Right ventricle myocardium inferior (tissue), 1 donor: Measurements from ENCODE around the gene PPIAL4G. TPM values are rescaled to one million over a fixed set of nuclear protein-coding genes. Genes with fewer than 3 reads are reported as not detected.
"Not testable (repeated sequence)": the region's sequence is repeated elsewhere in the genome, so short reads cannot be mapped to it uniquely, and the experiment has no call there.

ENCODE experiments used
- ATAC-seq: fragments of 200-7000 bp; cut with Tn5 transposase; one replicate; pipeline ENCODE4 v1.9.1; 2020; ENCODE audit warnings: mild to moderate bottlenecking, moderate library complexity
- DNase-seq: peaks from one replicate; pipeline ENCODE4 v3.0.0; 2021; ENCODE audit errors: missing footprints
- intact Hi-C: fragments of 100-400 bp; cut with DNase I; formaldehyde crosslinking; loops from one replicate; pipeline ENCODE4 v1.11.0; 2022
- total RNA-seq: library from RNA; stranded (reverse); fragmentation: NEBNext Ultra II Directional; extraction: Animal tissue kit (Norgen Biotek cat#: 25700); gene quantifications from one replicate; pipeline ENCODE4 v1.2.1, GENCODE V29; 2021
- donor health status: DM: no; HTN: yes; CAD: no; lungs with severe emphysema.

Gene PPIAL4G
- total RNA-seq, 1 donor from 2014 or later, result not detected

DNA sequence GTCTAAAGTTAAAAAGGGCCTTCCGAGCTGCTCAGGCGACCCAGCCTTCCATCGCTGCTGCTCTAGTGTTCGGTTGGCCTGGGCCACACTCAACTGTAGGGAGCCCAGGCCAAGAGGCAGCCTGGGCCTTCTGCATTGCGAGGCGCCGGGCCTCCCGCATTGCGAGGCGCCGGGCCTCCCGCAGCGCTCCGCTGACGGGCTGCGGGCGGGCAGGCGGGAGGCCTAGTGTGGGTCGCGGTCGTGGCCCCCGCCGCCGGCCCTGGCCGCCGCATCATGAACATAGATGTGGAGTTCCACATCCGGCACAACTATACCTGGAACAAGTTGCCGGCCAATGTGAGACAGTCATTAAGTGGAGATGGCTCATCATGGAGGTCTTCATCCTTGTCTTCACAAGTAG, 48.3 kb downstream of the PPIAL4G start:
- intact Hi-C loops, result no loop called here
- DNase-seq (no peak), ATAC-seq (no peak)

GRCh38 chr1:148432916-148433317, 50.2 kb downstream of the PPIAL4G start:
- ATAC-seq, DNase-seq, intact Hi-C loops: not testable (repeated sequence)

Other genes starting within 250 kb of the PPIAL4G start
- 6.3 TPM for gene NBPF14, start 112.7 kb upstream of the PPIAL4G start, total RNA-seq